Epithelial cell of esophagus (primary cell): ENCODE measurements around the gene VGLL4.
A peak's percentile ranks its signal among the peaks of the same experiment; 100 is the strongest.

Experiments
- DNase-seq: peaks from one replicate; pipeline ENCODE4 v3.0.0; 2010; ENCODE audit warnings: low read depth
- H3K4me3 ChIP-seq: 2 replicates; pipeline ENCODE4 v1.5.1; 2011; ENCODE audit warnings: mild to moderate bottlenecking, low read length, control low read depth
- TF ChIP-seq, protein P1 (sequence below): IDR thresholded peaks from 2 replicates; pipeline ENCODE4 v1.5.1; 2011; ENCODE audit warnings: low read depth, mild to moderate bottlenecking, low read length, control low read depth, inconsistent platforms; ENCODE audit not compliant: insufficient read depth; ENCODE audit errors: missing control alignments

VGLL4 gene

GRCh38 chr3:11552289-11553264 is 91.1 kb downstream of the VGLL4 start:
- TF ChIP-seq, protein P1, sequence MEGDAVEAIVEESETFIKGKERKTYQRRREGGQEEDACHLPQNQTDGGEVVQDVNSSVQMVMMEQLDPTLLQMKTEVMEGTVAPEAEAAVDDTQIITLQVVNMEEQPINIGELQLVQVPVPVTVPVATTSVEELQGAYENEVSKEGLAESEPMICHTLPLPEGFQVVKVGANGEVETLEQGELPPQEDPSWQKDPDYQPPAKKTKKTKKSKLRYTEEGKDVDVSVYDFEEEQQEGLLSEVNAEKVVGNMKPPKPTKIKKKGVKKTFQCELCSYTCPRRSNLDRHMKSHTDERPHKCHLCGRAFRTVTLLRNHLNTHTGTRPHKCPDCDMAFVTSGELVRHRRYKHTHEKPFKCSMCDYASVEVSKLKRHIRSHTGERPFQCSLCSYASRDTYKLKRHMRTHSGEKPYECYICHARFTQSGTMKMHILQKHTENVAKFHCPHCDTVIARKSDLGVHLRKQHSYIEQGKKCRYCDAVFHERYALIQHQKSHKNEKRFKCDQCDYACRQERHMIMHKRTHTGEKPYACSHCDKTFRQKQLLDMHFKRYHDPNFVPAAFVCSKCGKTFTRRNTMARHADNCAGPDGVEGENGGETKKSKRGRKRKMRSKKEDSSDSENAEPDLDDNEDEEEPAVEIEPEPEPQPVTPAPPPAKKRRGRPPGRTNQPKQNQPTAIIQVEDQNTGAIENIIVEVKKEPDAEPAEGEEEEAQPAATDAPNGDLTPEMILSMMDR, result no peak
- DNase-seq, result no peak
- H3K4me3 ChIP-seq, result no peak overlapping the region

- DNase-seq, result no peak
- TF ChIP-seq, protein P1, result no peak
- no peak overlapping the region for H3K4me3 ChIP-seq
Observed at GRCh38 chr3:11551036-11551435, 92.7 kb downstream of the VGLL4 start.

DNA sequence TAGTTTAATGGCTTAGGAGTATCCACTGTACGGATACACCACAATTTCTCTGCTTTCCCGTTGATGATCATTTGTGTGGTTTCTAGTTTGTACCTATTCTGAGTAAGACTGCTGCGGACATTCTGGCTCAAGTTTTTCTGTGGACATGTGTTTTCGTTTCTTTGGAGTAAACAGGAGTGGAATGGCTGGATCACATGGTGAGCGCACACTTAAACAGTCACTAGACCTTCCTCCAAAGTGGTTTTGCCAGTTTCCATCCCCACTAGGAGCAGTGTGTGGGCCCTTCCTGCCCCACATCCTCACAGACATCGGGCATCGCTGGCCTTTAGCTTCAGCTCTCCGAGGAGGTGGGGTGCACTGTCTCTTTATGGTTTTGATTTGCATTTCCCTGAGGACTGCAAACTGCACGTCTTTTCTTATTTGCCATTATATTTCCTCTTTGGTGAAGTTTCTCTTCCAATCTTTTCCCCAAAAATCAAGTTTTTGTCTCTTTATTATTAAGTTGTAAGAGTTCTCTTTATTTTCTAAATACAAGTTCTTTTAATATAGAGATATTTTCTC is 94.1 kb downstream of the VGLL4 start:
- no peak for DNase-seq
- no peak overlapping the region for H3K4me3 ChIP-seq
- TF ChIP-seq, protein P1, result no peak

GRCh38 chr3:11548721-11549131 is 95.0 kb downstream of the VGLL4 start:
- TF ChIP-seq, protein P1, result no peak
- H3K4me3 ChIP-seq, result no peak overlapping the region

DNA sequence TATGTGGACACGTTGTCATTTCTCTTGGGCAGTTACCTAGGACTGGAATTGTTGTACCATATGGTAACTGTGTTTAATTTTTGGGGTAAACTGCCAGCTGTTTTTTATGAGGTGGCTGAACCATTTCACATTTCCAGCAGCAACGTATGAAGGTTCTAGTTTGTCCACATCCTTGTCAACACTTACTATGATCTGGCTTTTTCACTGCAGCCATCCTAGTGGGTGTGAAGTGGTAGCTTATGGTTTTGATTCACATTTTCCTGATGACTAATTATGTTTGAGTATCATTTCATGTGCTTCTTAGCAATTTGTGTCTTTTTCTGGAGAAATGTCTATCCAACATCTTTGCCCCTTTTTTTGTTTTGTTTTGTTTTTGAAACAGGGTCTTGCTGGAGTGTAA is 96.2 kb downstream of the VGLL4 start:
- no peak for DNase-seq
- TF ChIP-seq, protein P1, result no peak
- no peak overlapping the region for H3K4me3 ChIP-seq

More at GRCh38 chr3:11548721-11549131, 95.0 kb downstream of the VGLL4 start:
- peak; percentile 56 for DNase-seq

- no peak overlapping the region for H3K4me3 ChIP-seq
- DNase-seq, result no peak
- TF ChIP-seq, protein P1, result no peak
Observed at GRCh38 chr3:11546657-11547302, 96.9 kb downstream of the VGLL4 start.
